NCI-H1092 (cell line): Measurements from ENCODE around the gene PTPMT1.
"Not testable (repeated sequence)": the region's sequence is repeated elsewhere in the genome, so short reads cannot be mapped to it uniquely, and the experiment has no call there.

Experiments
- DNase-seq: peaks from one replicate; lab custom pipeline; 2025; lab: John Stamatoyannopoulos, UW

PTPMT1 gene, protein sequence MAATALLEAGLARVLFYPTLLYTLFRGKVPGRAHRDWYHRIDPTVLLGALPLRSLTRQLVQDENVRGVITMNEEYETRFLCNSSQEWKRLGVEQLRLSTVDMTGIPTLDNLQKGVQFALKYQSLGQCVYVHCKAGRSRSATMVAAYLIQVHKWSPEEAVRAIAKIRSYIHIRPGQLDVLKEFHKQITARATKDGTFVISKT

DNA sequence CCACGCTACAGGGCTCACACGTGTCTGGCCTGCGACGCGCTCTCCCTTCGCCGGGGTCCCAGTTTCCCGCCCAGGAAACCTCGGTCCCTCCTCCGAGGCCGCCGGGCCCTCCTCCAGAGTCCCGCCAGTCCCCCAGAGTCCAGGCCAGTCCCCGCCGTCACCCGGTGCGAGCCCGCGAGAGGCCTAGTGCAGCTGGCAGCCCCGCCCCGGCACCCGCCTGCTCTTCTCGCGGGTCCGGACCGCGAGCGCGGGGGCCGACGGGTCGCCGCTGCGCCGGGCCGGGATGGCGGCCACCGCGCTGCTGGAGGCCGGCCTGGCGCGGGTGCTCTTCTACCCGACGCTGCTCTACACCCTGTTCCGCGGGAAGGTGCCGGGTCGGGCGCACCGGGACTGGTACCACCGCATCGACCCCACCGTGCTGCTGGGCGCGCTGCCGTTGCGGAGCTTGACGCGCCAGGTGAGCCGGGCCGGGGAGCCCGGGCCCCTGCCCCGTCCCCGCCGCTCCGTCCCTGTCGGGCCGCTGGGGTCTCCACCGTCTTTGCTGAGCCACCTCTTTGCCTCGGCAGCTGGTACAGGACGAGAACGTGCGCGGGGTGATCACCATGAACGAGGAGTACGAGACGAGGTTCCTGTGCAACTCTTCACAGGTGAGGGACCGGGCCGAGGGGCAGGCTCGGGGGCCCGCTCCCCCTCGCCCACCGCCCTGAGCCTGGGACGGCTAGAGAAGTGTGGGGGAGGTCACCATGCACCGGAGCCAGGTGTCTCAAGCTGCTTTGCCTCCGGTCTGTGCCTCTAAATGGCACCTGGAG is at the start of gene PTPMT1:
TSS of gene PTPMT1 (plus strand) at position 260 of the 809 bp plus-strand sequence. CDS start at position 284, 24 bp downstream.
- peak; percentile 41 for DNase-seq

DNA sequence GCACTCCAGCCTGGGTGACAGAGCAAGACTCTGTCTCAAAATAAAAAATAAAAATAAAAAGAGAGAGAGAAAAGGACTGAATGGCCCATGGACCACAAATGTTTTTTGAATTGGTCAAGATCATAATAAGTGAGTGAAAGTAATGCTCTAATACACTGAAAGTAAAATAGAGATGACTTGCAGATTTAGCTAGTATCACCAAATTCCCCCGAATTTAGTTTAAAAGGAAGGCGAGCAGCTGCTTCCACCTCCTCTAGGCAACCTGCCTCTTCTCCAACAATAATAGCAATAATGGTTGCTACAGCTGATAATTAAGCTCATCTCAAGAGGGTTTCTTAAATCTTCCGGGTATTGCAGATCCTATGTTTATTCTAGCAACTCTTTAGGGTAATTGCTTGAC is 49.2 kb upstream of the PTPMT1 start:
- DNase-seq = no peak

DNA sequence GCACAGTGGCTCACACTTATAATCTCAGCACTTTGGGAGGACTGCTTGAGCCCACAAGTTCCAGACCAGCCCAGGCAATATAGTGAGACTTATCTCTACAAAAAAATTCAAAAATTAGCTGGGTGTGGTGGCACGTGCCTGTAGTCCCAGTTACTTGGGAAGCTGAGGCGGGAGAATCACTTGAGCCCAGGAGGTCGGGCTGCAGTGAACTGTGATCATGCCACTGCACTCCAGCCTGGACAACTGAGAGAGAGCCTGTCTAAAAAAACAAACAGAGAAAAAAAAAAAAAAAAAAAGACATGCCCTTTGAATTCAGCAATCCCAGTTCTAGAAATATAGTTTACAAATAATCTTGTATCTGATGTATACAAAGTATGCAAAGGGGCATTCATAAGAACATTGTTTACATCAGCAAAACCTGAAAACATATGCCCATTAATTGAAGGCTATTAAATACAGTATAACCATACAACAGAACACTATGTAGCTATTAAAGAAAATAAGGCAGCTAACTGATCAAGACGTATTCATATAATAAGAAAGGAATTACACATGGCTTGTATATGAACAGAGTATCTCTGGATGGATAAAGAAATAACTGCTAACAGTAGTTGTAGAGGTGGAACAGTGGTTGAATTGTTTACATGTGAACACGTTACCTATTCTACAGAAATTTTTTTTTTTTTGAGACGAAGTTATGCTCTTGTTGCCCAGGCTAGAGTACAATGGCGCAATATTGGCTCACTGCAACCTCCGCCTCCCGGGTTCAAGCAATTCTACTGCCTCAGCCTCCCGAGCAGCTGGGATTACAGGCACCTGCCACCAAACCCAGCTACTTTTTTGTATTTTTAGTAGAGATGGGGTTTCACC is 48.2 kb upstream of the PTPMT1 start:
- DNase-seq = no peak

DNA sequence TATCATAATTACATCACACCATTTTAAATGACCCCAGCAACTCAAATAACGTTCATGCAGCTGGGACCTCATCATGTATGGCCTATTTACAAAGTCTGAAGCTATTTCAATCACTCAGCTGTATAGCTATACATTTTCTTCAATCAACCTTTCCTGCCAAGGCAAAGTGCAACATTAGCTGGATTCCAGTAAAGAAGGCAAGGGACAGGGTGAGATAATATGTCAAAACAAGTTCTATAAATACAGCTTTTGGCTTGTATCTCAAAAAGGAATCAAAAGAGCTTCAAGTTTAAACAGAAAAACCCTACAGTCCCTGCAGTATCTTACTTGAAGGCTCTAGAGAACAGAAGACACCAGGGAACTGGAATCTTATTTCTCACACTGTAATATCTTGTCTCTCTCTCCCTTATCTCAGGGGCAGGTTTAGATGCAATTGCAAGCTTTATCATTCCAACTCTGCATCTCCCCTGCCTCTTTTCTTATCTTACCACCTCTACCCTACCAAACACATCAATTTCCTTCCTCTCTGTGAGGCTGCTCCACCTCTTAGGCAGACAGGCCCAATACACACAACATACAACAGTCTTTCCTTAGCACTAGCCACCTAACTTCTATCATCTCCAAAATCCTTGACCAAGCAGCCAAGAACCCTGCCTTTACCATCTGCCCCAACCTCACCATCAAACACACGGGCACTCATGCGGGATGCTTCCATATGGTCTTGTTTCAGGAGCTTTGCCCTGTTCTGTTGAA is 47.0 kb upstream of the PTPMT1 start:
- no peak for DNase-seq

DNA sequence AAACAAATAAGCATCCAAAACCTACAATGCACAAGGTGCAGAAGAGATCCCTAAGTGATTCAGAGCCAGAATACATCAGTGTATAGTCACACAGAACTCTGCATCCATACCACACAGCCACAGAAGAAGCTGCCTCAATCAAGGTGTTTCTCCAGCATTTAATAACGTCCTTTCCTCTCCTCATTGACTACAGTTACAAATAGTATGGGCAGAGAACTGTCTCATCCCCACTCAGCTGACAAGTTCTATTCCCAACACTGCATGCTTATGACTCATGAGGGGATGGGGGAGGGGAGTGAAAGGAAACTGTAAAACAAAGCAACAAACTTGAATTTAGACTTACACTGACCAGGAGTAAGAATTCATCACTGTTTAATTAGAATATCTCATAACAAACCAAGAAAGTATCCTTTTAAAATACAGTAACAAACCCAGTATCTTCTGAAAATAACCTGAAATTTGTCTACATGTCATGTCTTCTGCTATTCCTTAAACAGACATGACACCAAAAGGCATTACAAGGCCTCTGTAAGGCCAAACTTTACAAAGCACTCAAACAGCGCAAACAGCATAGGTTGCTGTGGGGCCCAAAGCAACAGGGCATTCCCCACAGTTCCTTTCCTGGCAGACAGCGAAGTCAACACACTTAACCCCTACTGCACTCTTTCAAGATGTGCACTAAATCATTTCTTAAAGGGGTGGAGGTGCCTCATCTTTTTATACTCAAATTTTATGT is 41.7 kb upstream of the PTPMT1 start:
- no peak for DNase-seq

DNA sequence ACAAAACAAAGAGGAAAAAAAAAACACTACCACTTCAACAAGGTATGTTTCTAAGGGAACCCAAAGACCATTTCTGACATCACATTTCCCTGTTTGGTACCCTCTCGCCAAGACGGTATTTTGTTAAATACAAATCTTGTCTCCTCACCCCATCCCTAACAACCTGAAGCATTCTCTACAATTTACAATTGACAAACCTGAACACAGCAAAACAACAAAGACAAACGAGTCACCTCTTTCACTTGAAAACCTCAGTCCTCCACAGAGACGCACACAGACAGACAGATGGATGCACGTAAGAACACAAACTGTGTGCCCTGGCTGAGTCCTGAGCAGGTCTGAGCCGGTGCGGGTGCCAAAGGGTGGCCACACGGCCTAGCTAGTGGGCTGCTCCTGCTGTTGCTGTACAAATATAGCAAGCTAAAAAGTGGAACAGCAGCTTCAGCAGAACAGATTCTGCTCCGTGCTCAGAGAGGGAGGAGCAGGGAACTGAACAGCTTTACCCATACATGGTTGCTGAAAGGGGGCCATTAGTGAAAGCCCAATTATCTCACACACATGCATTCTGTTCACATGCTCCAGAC is 41.0 kb upstream of the PTPMT1 start:
- DNase-seq = peak; percentile 9

DNA sequence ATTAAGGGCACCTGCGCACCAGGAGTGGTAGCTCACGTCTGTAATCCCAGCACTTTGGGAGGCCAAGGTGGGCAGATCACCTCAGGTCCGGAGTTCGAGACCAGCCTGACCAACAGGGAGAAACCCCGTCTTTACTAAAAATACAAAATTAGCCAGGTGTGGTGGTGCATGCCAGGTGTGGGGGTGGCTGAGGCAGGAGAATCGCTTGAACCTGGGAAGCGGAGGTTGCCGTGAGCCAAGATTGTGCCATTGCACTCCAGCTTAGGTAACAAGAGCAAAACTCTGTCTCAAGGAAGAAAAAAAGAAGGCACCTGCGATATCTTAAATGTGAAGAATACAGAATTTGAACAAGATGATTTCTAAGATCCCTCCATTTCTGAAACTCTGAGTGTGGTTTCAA is 39.4 kb upstream of the PTPMT1 start:
- DNase-seq = not testable (repeated sequence)

DNA sequence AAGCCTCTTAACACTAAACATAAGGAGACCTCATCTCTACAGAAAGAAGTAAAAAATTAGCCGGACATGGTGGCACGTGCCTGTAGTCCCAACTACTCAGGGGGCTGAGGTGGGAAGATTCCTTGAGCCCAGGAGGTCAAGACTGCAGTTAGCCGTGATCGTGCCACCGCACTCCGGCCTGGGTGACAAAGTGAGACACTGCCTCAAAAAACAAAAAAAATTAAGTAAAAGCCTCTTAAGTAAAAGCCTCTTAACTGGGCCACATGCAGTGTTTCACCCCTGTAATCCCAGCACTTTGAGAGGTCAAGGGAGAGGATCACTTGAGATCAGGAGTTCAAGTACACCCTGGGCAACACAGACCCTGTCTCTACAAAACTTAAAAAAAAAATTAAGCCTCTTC is 38.2 kb upstream of the PTPMT1 start:
- no peak for DNase-seq

DNA sequence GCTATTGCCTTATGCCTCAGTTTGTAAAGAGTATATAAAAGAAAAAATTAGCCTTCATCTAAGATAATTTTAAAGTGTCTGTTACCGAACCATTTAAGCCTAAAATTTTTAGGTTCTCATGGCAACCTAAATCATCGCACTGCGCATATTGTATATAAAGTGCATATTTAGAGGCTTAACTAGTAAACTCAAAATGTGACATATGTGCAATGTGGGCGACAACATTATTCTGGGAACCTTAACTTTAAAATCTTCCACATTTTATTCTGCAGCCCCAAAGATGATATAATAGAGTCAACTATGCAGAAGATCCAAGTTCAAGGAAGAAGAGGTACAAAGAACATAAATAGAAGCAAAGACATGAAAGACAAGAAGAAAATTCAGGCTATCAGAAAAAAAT is 35.4 kb upstream of the PTPMT1 start:
- no peak for DNase-seq

DNA sequence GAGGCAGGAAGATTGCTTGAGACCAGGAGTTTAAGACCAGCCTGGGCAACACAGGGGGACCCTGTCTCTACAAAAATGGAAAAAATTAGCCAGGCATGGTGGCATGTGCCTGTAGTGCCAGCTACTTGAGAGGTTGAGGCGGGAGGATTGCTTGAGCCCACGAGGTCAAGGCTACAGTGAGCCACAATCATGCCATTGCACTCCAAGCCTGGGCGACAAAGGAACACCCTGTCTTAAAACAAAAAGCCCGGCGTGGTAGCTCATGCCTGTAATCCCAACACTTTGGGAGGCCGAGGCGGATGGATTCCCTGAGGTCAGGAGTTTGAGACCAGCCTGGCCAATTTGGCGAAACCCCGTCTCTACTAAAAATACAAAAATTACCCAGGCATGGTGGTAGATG is 34.7 kb upstream of the PTPMT1 start:
- not testable (repeated sequence) for DNase-seq

DNA sequence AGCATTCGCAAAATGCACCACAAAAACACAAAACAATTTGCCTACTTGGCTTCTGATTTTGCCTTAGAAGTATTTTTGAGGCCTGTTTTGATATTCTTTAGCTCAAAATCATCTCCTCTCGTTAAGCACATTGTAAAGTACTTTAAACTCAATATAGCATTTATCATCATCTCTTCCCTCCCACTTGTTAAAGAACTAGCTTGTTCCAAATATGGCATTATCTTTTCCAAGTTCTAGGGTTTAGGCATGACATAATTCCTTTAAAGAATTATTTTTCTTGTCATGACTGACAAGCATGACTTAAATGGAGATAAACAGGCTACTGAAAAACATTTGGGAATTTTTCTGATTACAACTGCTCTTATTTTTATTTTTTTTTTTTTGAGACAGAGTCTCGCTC is 33.7 kb upstream of the PTPMT1 start:
- DNase-seq = no peak

DNA sequence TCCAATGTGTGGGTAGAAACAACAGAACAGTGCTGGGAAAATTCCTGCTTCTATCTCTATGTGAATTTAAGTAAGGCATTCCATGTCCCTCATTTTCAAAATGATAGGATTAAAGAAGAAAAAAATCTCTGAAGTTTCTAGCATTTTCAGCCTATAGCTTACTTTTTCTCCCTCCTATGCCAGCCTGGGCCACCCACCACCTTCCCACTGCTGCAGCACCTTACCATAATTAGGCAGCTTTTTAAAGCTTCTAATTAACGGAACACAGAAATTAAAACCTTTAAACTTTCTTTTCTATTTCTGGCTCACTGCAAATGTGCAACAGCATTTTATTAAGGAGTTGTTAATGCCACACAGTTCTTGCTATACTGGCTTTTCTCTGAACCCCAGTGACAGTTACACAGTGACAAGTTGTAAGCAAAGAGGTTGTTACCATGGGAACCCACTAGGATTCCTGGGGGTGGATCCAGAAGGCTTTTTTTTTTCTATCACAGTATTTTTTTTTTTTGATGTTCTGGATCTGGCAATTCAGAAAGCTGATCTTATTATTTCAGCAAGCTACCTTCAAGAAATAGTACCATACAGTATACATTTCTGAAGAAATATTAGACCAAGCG is 32.7 kb upstream of the PTPMT1 start:
- DNase-seq = no peak

DNA sequence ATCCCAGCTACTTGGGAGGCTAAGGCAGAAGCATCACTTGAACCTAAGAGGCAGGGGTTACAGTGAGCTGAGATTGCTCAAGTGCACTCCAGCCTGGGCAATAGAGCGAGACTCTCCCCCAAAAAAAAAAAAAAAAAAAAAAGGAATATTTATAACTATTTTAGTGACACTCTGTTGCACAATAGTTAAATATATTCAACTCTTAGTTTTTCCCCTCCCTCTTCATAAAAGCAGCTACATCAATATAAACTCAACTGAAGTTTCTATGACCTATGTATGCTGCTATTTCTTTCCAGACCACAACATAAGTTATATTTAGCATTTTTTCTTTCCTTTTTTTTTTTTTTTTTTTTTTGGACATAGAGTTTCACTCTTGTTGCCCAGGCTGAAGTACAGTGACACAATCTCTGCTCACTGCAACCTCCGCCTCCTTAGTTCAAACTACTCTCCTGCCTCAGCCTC is 31.7 kb upstream of the PTPMT1 start:
- no peak for DNase-seq

DNA sequence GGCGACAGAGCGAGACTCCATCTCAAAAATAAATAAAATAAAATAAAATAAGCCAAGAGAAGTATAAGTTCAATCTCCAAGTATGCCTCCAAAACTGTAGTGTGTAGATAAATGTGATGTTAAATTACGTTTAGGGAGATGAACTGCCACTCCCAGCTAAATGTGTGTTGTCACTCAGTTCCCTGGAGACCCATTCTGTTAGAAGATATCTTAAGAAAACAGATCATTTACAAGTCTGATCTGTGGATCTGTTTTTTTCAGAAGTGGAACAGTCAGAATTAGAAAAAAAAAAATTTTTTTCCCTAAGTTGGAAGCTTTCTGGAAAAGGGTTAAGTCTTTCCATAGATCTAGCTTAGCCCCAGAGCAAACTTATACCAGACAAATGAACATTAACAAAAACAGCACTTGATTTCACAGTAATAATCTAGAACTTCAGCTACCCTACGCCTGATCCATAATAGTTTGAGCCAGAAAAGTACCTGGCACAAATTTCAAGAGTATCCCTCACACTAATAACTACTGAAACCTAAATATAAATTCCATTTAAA is 30.6 kb upstream of the PTPMT1 start:
- no peak for DNase-seq

DNA sequence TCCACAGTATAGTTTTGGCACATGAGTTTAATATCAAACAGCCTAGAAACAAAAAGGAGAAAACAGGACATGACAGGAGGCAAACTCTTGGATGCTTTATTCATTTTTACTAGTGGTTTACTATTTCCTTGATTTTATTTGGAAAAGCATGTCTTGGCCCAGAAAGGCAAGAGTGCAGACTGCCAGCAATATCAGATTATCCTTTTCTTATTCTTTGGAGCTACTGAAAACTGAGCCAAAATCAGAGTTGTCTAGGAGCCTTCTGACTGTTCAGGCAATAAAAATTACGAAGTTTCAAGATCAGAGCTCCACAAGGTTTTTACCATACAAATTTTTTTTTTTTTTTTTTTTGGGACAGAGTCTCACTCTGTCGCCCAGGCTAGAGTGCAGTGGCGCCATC is 28.5 kb upstream of the PTPMT1 start:
- DNase-seq = no peak

DNA sequence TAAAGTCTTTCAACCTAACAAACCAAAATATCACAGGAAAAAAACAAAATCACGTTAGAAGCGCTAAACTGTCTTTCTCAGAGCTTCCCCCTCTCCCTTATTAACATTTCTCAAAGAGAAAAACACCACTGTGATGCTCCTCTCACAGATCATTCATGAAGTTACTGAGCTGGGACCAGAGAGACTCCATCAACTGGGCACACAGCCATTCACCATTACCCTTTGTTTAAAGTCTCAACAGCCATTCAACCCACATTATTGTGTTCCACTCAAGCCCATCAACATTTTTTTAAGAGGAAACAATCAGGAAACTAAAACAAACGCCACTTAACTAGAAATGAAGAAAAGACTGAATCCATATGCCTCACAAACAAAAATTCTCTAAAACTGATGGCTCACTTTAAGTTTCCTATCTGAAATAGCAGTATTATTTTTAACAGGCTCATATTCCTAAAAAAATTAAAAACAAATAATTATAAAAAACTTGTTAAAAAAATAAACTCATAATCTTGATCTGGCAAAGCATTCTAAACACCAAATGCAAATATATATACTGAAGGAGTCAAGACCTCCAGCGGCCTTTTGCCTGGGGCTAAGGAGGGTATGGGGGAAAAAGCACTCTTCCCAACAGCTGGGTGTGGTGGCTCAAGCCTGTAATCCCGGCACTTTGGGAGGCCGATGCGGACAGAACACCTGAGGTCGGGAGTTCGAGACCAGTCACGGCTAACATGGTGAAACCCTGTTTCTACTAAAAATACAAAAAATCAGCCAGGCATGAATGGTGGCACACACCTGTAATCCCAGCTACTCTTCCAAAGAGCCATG is 26.4 kb upstream of the PTPMT1 start:
- peak; percentile 39 for DNase-seq

DNA sequence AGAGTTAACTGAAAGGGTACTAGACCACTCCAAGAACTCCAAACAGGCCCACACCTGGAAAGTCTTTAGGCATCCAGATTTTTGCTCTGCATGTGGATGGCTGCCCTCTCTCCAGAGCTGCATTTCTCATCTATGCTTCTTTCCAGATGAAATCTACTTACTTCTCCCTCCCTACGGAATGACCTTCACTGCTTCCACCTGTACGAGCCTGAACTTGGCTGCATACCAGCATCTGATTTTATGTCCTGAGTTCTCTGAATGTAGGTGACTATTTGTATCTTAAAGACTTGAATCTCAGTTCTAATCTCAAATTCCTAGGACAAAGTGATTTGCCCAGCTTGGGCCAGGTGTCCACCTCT is 25.7 kb upstream of the PTPMT1 start:
- DNase-seq = no peak

DNA sequence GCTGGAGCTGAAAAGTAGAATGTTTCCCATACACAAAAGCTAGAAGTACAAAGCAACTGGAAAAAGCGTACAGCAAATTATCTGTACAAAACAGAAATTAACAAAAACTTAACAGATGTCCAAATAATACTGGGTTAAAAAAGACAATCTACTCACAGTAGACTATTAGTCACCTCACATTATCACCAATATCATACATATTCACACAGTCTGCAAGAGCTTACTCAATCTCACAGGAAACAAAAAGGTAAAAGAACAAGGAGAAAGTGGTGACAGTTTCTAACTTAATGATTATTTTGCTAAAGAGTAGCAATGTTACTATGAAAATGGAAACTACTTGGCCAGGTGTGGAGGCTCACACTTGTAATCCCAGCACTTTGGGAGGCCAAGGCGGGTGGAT is 24.3 kb upstream of the PTPMT1 start:
- DNase-seq = no peak

DNA sequence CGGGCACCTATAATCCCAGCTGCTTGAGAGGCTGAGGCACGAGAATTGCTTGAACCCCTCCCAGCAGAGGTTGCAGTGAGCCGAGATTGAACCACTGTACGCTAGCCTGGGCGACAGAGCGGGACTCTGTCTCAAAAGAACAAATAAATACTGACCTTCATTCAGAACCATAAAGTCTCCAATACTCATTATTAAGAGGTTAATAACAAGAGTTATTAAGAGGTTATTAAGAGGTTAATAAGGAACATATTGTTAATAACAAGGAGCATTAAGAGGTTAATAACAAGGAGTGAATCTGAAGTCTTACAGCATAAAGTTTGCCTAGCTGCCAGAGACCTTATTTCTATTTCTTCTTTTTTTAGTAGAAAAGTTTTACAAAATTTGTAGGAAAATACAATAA is 20.1 kb upstream of the PTPMT1 start:
- no peak for DNase-seq
